AG04450 (cell line): ENCODE measurements around the gene SLC46A2. TPM values are rescaled to one million over a fixed set of nuclear protein-coding genes. Genes with fewer than 3 reads are reported as not detected.
A peak's percentile ranks its signal among the peaks of the same experiment; 100 is the strongest.

Experiments used
- CTCF ChIA-PET: fragments of 300-600, 350-600 bp; formaldehyde crosslinking; extraction: SDS; loops from one replicate; lab custom pipeline; 2022; ENCODE audit warnings: antibody characterized with exemption, inconsistent platforms; lab: Charles Lee
- POLR2A ChIA-PET: fragments of 350-600 bp; formaldehyde crosslinking; extraction: SDS; loops from one replicate; lab custom pipeline; 2021; ENCODE audit warnings: antibody characterized with exemption, inconsistent platforms; lab: Yijun Ruan, JAX
- DNase-seq: peaks from one replicate; pipeline ENCODE4 v3.0.0-alpha.2; 2011; ENCODE audit warnings: low read depth, low spot score
- H3K27ac ChIP-seq: one replicate; pipeline ENCODE4 v1.5.1; 2012; ENCODE audit warnings: low read depth, low read length, control low read depth
- H3K27me3 ChIP-seq: one replicate; pipeline ENCODE4 v1.6.0; 2012; ENCODE audit warnings: low read length; ENCODE audit not compliant: control insufficient read depth, insufficient read depth
- H3K4me3 ChIP-seq: 2 replicates; pipeline ENCODE4 v1.5.1; 2011; ENCODE audit warnings: mild to moderate bottlenecking, low read depth, low read length, control low read depth
- H3K9me3 ChIP-seq: 2 replicates; pipeline ENCODE4 v1.5.1; 2012; ENCODE audit warnings: low read length; ENCODE audit not compliant: control insufficient read depth, insufficient read depth
- polyA plus RNA-seq: library from polyadenylated mRNA; depleted of rRNA; stranded (reverse); fragments of >200 nt; gene quantifications from 2 replicates; pipeline ENCODE4 v1.2.3, GENCODE V29; 2011
- TF ChIP-seq, protein P1 (sequence below): IDR thresholded peaks from 2 replicates; pipeline ENCODE4 v1.5.1; 2011; ENCODE audit warnings: low read depth, low read length, control low read depth, inconsistent platforms

SLC46A2 gene
- polyA plus RNA-seq, 1 experiment = not detected

DNA sequence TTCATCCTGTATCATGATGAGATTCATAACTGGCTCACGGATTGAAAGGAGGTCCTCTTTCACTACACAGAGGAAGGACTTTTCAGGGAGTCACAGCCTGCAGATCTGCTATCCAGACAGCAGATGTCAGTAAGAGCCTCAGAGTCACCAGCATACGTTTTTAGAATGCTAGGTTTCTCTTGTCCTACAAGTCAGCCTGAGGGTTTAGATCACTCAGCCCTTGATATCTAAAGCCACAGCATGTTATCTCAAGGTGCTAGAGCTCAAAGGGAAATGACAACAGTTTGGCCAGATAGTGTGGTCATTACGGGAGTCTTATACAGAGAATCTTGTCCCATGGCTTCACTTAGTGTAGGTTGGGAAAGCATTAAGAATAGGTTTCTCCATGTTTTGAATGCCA is 30.9 kb upstream of the SLC46A2 start:
- H3K4me3 ChIP-seq = no peak overlapping the region
- ChIA-PET CTCF (interaction anchor here (0.6 to 2.0 kb wide), 3 partner anchors 13 to 191 kb away, joined by 3 to 5 read pairs (median 3); no protein-coding TSS in a partner anchor), POLR2A (no interaction called here)
- peaks cover 17% of the 10 kb centered on the region for H3K27me3 ChIP-seq
- H3K27ac ChIP-seq = no peak overlapping the region
- TF ChIP-seq, protein P1, sequence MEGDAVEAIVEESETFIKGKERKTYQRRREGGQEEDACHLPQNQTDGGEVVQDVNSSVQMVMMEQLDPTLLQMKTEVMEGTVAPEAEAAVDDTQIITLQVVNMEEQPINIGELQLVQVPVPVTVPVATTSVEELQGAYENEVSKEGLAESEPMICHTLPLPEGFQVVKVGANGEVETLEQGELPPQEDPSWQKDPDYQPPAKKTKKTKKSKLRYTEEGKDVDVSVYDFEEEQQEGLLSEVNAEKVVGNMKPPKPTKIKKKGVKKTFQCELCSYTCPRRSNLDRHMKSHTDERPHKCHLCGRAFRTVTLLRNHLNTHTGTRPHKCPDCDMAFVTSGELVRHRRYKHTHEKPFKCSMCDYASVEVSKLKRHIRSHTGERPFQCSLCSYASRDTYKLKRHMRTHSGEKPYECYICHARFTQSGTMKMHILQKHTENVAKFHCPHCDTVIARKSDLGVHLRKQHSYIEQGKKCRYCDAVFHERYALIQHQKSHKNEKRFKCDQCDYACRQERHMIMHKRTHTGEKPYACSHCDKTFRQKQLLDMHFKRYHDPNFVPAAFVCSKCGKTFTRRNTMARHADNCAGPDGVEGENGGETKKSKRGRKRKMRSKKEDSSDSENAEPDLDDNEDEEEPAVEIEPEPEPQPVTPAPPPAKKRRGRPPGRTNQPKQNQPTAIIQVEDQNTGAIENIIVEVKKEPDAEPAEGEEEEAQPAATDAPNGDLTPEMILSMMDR = peak; percentile 68
- peak; percentile 36 for DNase-seq
- no peaks in the 10 kb centered on the region for H3K9me3 ChIP-seq

DNA sequence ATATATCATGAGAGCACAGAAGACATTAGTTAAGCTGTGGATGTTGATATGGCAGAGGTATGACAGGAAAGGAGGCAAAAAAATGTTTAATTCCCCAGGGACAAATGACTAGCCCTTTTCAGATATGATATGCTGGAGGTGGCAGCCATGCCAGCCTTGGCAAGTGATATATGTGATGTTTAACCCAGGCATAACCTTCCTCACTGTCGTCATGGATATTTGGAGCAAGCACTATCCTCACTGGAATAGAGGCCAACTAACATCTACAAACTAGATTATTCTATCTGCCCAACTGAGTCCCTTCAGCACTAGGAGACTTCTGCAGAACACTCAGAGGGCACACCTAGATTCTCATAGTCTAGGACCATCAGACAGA is 27.3 kb upstream of the SLC46A2 start:
- H3K27me3 ChIP-seq = peaks cover 11% of the 10 kb centered on the region
- DNase-seq = no peak
- H3K27ac ChIP-seq = no peak overlapping the region
- TF ChIP-seq, protein P1 = no peak
- no peak overlapping the region for H3K4me3 ChIP-seq
- CTCF ChIA-PET = no interaction called here
- H3K9me3 ChIP-seq = no peaks in the 10 kb centered on the region
- POLR2A ChIA-PET = no interaction called here

DNA sequence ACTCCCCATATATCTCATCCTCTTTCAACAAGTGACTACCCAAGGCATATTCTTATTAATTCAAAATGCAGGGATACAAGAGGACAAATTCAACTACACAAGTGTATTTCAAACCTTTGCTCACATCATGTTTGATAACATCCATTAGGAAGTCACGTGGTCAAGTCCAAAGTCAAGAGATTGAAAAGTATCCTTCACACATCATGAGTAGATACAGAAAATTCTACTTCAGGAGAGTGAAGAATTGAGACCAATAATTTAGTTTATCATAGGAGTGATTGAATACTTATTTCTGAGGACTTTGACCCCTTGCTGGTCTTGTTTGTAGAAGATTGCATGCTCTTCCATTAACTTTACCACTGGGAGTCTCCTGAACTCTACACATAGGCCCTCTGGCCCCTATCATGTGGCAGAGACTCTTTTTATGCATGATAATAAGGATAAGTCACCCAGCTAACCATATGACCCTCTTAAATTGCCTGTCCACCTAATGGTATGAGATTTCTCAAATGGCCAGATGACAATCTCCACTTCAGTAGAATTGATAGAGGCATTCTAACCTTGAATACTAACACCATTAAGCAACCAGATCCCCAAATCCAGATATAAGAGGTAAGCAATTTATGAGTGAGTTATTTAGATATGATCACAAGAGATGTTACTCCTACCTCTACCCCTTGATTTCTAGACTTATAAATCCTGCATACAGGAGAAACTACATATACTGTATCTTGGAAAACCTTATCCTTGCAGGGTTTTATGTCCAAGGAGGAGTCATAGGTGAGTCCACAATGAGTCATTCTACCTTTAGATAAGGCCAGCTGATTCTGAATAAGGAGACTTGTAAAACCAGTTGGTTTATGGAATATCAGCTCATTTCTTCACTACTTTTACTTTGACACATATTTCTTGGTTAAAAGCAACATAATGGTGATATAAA is 26.6 kb upstream of the SLC46A2 start:
- TF ChIP-seq, protein P1 = no peak
- no peaks in the 10 kb centered on the region for H3K9me3 ChIP-seq
- CTCF ChIA-PET = interaction anchor here (1.0 kb wide), 1 partner anchor 15 kb away, joined by 4 read pairs; no protein-coding TSS in a partner anchor
- H3K4me3 ChIP-seq = no peak overlapping the region
- no peak for DNase-seq
- POLR2A ChIA-PET = no interaction called here
- peaks cover 12% of the 10 kb centered on the region for H3K27me3 ChIP-seq
- no peak overlapping the region for H3K27ac ChIP-seq

DNA sequence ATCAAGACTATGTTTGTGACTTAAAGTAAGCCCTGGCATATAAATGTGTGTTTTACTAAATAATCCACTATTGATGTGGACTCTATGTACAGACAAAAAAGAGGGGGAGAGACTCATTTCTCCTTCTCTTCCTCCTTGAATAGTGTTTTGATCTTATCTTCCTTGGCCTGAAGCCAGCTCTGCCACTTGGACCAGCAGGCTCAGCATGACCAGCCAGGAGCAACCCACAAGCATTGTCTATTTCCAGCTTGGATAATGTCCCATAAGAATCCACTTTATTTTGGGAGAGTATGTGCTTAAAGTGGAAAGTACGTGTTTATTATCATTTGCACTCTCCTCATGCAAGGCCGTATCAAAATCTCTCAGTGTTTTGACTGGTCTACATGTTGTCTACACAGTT is 23.8 kb upstream of the SLC46A2 start:
- peaks cover 23% of the 10 kb centered on the region for H3K27me3 ChIP-seq
- no peak overlapping the region for H3K4me3 ChIP-seq
- no peaks in the 10 kb centered on the region for H3K9me3 ChIP-seq
- no peak overlapping the region for H3K27ac ChIP-seq
- CTCF ChIA-PET = interaction anchor here (0.6 to 2.1 kb wide), 2 partner anchors 10 to 11 kb away, joined by 3 to 7 read pairs; no protein-coding TSS in a partner anchor
- TF ChIP-seq, protein P1 = no peak
- no peak for DNase-seq
- POLR2A ChIA-PET = no interaction called here

DNA sequence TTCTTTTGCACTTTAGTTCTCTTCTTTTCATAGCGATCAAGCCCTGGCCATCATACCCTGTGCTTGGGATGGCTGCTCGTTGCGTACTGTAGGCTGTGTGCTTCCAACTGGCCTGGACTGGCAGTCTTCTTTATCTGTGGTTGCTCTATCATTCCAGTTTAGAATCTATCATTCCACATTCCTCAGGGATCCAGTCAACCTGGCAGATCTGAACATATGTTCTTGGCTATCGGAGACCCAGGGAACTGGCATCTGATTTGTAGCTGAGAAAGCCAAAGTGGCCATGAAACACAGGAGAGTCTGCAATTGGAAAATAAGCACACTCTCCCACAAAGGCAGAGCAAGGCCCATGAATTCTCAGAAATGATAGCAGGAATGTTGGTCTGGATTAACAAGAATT is 22.6 kb upstream of the SLC46A2 start:
- CTCF ChIA-PET = interaction anchor here (0.9 kb wide), 1 partner anchor 10 kb away, joined by 3 read pairs; no protein-coding TSS in a partner anchor

More for the DNA sequence above, 22.6 kb upstream of the SLC46A2 start:
- POLR2A ChIA-PET = interaction anchor here (0.6 kb wide), 1 partner anchor 725 kb away, joined by 5 read pairs; no protein-coding TSS in a partner anchor
- no peak overlapping the region for H3K4me3 ChIP-seq
- H3K27ac ChIP-seq = no peak overlapping the region
- no peak for DNase-seq
- TF ChIP-seq, protein P1 = no peak
- no peaks in the 10 kb centered on the region for H3K9me3 ChIP-seq
- H3K27me3 ChIP-seq = peaks cover 25% of the 10 kb centered on the region
